OCI-LY1 (cell line): ENCODE measurements around the gene FOXD1.

Source experiments
- EZH2 ChIP-seq: fragments of 200-600 bp; sonication (generic), shearing (Covaris generic); IDR thresholded peaks from 2 replicates; pipeline ENCODE4 v1.8.0; 2017; ENCODE audit warnings: borderline replicate concordance, mixed run types, mild to moderate bottlenecking, antibody characterized with exemption, low read length, moderate library complexity, mixed read lengths
- TF ChIP-seq, protein P1 (sequence below): fragments of 200-600 bp; sonication (generic), shearing (Covaris generic); IDR thresholded peaks from 2 replicates; pipeline ENCODE4 v1.5.1; 2017; ENCODE audit warnings: mild to moderate bottlenecking, antibody characterized with exemption, low read length, moderate library complexity, mixed read lengths

DNA sequence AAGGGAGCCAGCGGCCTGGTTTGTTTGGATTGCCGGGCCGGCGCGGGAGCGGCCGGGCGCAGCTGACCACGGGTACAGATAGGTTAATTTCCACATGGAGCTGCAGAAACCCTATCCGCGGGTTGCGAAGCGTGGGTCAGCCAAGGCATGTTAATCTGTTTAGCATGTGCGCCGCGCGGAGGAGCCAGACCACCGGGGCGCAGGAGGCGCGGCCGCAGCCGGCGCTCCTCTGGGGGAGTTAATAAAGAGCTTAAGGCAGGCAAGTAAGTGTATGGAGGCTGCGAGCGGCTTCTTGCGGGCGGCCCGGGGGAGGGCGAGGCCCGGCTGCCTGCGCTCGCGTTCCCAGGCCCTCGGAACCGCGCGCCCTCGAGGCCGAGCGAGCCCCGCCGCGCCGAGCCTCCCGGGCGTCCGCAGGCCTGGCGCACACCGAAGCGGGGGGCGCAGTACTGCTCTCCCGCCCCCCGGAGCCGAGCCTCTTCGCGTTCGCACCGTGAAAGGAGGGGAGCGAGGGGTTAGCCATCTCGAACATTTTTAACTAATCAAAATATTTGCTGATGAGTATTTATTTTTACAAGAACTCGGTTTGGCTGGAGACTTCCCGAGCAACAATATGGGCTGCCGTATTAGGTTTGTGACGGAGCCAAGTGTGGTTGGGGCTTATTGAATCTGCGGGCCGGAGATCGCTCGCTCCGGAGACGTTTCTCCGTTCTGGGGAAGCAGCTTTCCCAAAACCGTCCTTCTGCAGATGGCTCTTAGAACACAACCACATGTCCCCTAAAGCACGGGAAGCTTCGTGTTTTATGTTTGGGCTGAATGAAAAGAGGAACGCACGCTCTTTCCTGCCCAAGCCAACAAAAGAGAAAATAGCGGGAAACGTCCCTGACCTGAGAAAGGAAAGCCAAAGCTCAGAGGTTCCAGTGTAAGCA, 28.8 kb downstream of the FOXD1 start:
- no peak for TF ChIP-seq EZH2
- TF ChIP-seq, protein P1, sequence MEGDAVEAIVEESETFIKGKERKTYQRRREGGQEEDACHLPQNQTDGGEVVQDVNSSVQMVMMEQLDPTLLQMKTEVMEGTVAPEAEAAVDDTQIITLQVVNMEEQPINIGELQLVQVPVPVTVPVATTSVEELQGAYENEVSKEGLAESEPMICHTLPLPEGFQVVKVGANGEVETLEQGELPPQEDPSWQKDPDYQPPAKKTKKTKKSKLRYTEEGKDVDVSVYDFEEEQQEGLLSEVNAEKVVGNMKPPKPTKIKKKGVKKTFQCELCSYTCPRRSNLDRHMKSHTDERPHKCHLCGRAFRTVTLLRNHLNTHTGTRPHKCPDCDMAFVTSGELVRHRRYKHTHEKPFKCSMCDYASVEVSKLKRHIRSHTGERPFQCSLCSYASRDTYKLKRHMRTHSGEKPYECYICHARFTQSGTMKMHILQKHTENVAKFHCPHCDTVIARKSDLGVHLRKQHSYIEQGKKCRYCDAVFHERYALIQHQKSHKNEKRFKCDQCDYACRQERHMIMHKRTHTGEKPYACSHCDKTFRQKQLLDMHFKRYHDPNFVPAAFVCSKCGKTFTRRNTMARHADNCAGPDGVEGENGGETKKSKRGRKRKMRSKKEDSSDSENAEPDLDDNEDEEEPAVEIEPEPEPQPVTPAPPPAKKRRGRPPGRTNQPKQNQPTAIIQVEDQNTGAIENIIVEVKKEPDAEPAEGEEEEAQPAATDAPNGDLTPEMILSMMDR, result no peak
